T-helper 22 cell (primary cell): Measurements from ENCODE around the gene ZIC1.

Source experiments
- DNase-seq: peaks from one replicate; pipeline ENCODE4 v3.0.0-alpha.2; 2020; ENCODE audit warnings: low read depth

ZIC1 gene

DNA sequence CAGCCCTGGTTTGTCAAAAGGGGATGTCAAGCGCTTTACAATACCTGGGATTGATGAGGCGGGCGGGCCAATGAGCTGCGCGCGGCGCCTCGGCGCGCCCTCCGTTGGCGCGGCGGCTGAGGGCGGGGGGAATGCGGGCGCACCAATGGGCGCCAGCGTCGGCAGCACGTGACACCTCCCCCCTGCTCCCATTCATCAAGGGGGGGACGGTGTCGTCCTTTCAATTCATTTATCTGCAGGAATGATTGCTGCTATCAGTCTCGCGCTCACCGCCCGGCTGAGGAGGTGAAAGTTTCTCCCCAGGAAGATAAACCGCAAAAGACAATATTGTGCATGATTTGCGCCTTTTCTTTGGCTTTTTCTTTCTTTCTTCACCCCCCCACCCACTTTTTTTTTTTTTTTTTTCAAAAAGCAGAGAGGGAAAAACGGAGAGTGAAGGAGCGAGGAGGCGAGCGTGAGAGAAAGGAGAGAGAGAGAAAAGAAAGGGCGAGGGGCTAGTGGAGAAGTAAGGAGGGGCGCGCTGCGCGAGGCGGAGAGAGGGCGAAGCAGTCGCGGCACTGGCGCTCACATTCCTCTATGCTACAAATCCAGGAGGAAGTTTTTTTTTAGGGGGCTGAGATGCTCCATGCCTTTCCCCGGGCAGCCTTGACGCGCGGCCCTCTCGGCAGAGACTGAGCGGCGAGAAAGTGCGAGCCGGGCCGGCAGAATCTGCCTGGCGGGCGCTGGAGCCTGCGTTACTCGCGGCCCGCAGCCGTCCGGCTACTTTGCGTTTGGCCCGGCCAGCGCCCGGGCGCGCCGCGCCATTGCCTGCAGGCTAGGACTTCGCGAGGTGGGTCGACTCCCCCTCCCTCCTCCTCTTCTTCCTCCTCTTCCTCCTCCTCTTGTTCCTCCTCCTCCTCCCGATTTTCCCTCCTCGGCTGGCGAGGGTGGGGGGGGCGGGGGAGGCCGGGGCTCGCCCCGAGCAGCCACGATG, at the start of gene ZIC1:
TSS of gene ZIC1 (plus strand) at position 223 of the 973 bp plus-strand sequence. CDS start at position 971, 748 bp downstream.
- DNase-seq: no peak

DNA sequence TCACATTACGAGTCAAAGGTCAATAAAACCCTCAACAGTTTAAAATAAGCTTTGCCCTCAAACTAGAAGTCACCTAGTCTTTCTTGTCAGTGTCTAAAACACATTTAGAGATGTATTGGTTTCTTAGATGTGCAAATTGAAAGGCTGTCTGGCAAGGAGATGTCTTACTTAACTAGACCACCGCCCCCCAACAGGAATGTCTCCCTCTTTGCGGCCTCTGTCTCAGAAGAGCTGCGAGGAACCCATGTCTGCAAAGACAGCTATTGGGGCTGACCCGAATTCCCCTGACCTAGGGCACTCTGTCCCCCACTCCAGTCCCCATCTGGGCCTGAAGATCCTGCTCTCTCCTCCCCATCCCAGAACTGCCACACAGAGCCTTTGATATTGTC, 49.1 kb upstream of the ZIC1 start:
- DNase-seq: no peak

DNA sequence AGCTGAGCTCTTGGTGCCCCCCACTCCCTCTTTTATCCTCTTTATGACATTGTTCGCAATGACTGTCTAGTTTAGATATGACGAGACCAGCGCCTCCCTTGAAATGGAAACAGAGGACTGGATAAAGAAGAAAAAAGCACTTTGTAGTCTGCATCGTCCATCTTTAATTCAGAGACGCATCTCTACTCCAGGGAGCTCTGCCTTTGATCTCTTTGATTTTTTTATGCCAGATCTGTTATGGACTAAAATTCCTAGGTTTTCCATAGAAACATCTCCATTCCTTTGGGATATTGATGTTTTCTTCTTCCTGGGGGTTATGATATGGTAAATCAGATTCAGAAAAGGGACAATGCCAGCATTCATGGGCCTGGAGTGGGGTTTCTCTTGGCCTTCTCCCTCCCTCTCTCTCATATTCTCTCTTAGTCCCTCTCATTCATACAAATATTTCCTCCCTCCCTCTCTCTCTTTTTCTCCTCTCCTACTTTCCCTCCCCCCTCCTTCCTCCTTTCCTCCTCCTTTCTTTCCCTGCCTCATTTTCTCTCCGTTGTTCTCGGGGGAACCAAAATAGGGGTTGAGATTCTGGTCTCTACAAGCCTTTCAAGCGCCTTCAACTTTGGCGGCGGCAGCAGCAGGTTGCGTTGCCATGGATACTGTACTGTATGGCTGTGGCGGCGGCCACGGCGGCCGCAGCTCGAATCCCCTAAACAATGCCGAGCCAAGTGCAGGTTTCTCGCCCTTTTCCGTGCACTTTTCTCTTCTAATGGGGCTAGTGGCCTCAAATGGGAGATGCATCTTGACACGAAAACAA, 48.3 kb upstream of the ZIC1 start:
- no peak for DNase-seq

- DNase-seq: no peak
Observed at GRCh38 chr3:147361454-147362420, 47.4 kb upstream of the ZIC1 start.

GRCh38 chr3:147364771-147365170, 44.4 kb upstream of the ZIC1 start:
- no peak for DNase-seq

DNA sequence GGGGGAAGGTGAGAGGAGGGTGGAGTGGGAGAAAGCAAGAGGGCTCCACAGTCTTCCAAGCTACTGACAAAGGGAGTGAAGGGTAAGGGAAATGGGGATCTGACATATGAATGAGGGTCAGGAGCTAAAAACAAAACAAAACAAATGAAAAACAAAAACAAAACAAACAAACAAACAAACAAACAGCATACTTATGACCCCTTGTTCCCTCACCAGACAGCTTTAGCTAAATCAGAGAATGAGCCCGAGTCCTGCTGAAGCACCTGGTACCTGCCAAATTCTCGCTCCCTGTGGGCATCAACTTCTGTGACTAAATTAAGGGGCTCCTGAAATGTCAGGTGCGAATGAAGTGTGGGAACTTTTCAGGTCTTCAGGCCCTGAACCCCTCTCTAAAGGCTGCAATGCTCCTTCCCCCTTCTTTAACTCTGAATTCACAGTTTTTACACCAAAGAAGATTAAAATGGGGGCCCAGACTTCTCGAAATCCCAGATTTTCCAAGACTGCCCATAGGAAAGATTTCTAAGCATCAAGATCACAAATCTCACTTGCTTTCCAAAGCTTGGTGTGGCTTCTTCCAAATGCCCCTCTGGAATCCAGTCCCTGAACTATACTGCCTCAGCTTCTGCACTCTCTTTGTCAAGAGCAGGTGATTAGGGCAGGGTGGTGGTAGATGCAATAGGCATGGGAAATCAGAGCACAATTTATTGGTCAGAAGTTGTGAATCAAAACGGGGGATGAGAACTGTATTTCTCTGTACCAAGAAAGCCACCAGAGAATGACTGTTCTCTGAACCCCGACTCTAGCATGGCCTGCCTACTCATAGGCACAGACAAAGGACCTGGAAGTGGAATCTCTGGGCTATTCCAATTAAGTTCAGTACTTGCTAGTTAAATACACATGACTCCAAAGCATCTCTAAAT, 43.7 kb upstream of the ZIC1 start:
- DNase-seq: no peak

GRCh38 chr3:147367676-147368075, 41.5 kb upstream of the ZIC1 start:
- DNase-seq: no peak

GRCh38 chr3:147368151-147368550, 41.0 kb upstream of the ZIC1 start:
- DNase-seq: no peak

DNA sequence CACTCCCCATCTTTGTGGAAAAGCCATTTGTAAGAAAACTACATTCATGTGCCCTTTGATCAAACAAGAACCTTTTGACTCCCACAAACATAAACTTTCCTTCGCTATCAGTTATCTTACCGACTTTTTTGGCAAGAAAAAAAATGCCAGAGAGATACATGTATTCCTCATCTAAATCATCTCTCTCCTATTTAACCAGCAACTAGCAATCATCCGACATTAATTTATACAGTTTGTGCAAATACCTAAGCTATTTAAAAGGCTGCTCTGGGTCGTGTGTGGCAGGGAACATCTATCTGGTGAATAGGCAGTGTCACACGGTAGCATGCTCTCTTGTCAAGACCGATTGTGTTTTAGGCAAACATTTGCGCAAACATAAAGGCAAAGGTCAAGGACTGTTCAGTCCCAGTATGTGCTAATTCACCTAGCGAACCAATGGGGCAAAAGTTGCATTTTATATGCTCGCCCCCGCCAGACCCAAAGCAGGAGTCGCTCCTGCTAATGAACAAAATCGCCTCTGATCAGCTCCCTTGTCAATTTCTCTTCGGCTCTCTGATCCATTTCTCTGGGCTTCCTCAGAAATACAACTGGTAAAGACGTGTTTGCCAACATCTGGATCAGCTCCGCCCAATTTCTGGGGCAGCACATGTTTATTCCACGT, 40.5 kb upstream of the ZIC1 start:
- no peak for DNase-seq

DNA sequence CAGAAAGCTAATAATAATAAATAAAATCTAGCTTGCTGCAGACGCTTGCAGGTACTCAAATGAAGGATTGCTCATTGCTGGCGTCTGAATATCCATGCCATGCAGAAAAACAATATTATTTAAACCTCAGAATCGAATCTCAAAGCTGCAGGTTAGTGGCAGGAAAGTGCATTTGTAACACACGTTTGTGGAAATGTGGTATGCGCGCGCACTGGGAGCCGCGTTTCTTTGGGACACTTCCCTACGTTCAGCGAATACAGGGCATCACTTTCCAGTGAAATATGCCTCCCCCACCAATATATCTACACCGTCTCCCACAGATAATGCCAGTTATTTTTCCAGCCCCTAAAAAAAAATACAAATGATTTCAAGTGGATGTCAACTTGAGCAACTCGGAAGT, 39.9 kb upstream of the ZIC1 start:
- no peak for DNase-seq

DNA sequence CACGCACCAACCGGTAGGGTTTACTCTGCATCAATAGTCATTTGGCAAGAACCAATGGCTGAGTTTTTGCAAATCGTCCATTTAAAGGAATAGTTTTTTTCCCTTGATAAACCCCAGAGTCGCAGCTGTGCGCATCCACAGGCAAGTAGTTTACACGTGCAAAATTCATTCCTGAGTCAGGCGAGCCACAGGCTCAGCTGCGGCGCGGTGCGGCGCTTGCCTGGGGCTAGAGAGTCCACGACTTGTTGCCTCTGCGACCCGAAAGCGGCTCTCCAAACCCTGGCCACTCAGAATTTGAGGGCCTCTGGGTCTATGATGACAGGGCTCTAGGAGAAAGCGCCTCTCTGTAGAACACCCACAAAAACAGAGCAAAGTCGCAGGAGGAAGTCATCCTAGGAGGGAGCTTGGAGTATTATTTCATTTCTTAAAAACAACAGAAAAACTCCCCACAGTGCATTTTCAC, 39.5 kb upstream of the ZIC1 start:
- no peak for DNase-seq

DNA sequence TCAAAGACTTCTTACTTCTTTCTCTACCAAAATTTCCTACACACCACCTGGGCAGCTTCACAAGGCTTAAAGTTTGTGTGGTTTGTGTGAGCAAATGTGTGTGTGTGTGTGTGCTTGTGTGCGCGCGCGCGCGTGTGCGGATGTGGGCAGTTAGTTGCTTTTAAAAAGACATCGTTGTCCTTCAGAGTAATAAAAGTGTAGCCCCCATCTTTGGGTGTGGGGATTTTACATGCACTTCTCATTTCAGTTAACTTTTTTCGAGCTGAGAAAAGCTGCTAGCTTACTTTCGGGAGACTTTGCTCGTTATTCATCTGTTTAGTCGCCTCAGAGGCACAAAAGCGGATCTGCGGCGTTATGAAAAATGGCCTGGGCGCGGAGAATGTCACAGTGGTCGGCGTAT, 38.8 kb upstream of the ZIC1 start:
- DNase-seq: no peak

DNA sequence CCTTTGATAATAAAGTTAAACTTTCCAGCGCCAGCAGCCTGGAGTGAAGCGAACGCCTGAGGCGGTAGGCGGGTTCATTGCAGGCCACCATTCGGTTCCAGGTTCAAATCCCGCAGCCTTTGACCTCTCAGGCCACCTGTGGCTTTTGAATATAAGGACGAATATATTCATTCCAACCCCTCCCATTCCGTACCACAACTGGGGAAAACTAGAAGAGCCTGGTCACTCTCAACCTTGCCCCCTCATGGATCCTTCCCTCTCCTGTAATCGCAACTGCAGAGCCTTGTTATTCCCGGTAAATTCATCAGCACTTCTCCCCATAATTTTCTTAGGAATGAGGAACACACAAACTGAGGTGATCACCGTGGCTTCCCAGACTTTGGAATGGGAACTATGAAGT, 38.0 kb upstream of the ZIC1 start:
- DNase-seq: no peak

DNA sequence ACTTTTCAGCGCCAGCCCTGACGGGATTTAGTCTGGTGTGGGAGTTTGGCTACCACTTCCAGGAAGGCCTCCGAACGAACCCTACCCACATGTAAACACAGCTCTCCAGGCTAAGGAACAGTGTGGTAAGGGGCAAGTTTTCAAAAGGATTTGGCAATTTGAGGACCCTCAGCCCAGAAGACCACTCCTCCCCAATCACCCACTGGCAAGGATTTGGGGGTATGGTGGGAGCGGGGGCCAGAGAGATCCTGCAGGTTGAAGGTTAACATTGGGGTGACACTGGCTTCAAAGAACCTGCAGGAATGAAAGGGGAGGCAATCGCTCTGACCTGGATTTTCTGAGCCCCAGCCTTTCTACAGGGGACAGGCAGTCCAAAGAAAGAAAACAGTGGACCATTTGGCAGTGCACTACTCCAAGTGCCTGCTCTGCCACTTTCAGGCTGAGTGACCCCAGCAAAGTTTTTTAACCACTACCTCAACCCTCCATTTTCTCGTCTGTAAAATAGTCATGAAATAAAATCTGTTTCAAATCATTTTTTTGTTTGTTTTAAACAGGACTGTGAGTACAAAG, 37.3 kb upstream of the ZIC1 start:
- DNase-seq: no peak

GRCh38 chr3:147372525-147373027, 36.6 kb upstream of the ZIC1 start:
- DNase-seq: no peak

- no peak for DNase-seq
Observed at GRCh38 chr3:147373301-147373700, 35.9 kb upstream of the ZIC1 start.

DNA sequence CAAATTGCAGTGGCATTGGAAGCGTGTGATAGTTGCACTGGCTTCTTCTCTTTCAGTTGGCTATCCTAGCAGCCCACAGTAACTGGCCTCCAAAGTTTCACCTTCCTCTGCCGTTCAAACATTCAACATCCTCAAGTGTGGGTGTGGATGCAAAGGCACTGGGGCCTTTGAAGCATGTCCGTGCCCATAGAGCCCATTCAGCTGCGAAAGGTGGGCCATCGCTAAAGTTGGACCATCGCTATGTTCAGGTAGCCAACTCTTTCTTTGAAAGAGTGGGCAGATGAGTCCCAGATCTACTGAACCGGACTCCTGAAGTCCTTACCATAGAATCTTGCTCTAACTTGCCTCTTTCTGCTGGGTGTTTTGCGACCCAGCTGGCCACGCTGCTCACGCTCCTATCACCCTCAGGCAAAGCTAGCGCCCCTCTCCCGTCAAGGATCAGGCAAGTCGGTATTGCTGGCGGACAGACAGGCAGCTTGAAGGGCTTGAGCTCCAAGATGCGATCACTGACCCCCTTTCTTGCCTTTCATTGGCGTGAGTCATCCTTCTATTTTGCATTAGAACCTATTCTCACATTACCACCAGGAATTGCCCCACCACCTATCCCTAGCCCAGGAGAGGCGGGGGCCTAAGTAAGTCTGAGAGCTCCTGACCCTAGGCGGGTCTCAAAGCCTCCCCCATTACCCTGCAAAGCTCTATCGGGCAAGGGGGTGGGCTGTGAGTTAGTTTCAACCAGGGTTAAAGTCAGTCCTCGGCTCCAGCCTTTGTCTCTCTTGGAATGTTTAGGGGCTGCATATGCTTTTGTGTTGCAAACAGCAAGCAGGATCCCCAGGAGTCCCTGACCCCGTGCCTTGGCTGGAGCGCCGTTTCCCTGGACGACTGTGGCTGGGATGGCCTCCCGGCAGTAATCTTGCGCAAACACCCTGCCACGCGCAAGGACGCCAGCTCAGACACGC, 31.5 kb upstream of the ZIC1 start:
- no peak for DNase-seq

DNA sequence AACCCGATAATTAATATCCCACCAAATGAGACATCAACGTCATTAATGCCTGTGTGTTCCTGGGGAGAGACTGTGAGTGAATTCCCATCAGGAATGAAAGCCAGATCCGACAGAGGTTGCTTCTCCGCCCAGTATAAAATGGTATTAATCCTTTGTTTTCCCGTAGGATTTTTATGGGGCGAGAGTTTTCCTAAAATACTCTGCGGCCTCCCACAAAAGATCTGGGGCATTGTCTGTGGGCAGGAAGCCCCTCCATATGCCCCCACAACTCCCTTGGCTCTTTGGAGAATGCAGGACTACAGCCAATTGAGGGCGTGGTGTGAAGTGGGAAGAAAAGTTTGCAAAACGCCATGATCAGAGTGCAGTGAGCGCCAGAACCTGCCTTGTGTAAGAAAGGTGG, 29.5 kb upstream of the ZIC1 start:
- DNase-seq: no peak
